Measurements from ENCODE around the gene TULP3.

Gene TULP3

GRCh38 chr12:2944401-2945047 is 53.8 kb downstream of the TULP3 start (continued):
- TF ChIP-seq ZBTB10 (tag by site-specific recombination; IDR thresholded peaks at IDR 0.05), result 0 out of 2 replicates have a peak, but pooled peaks have one; percentile 32
- no peak for TF ChIP-seq ZNF626 (tag by site-specific recombination; IDR thresholded peaks at IDR 0.05)
- no peak for TF ChIP-seq KLF10 (tag by site-specific recombination; IDR thresholded peaks at IDR 0.05)
- TF ChIP-seq ZNF23 (tag by site-specific recombination; IDR thresholded peaks at IDR 0.05; ENCODE audit: borderline replicate concordance), result no peak
- peak; percentile 25; the same call in 1 of the 2 replicates for TF ChIP-seq ZNF341 (tag by site-specific recombination; IDR thresholded peaks at IDR 0.05; ENCODE audit: low read depth)
- no peak for TF ChIP-seq ZNF610 (tag by site-specific recombination; IDR thresholded peaks at IDR 0.05; ENCODE audit: borderline replicate concordance)
- no peak for TF ChIP-seq ZNF791 (tag by site-specific recombination; IDR thresholded peaks at IDR 0.05)
- no peak for TF ChIP-seq SCRT1 (tag by site-specific recombination; IDR thresholded peaks at IDR 0.05; ENCODE audit: borderline replicate concordance)
- no peak for TF ChIP-seq ZNF404 (tag by site-specific recombination; IDR thresholded peaks at IDR 0.05)
- no peak for TF ChIP-seq PRDM1 (tag by site-specific recombination; IDR thresholded peaks at IDR 0.05)
- peak; percentile 94 for TF ChIP-seq ZNF654 (tag by site-specific recombination; IDR thresholded peaks at IDR 0.05; ENCODE audit: low read depth)
- no peak for TF ChIP-seq ZNF223 (tag by site-specific recombination; IDR thresholded peaks at IDR 0.05)
- no peak for TF ChIP-seq FEZF1 (tag by site-specific recombination; IDR thresholded peaks at IDR 0.05)
- TF ChIP-seq ZNF362 (tag by site-specific recombination; IDR thresholded peaks at IDR 0.05), result no peak
- TF ChIP-seq ZNF48 (tag by site-specific recombination; IDR thresholded peaks at IDR 0.05), result no peak
- TF ChIP-seq ZNF184 (tag by site-specific recombination; IDR thresholded peaks at IDR 0.05), result no peak

GRCh38 chr12:2949411-2949810 is 58.7 kb downstream of the TULP3 start:
- TF ChIP-seq ZNF610 (tag by site-specific recombination; IDR thresholded peaks at IDR 0.05; ENCODE audit: borderline replicate concordance) (no peak), SCRT2 (tag by site-specific recombination; IDR thresholded peaks at IDR 0.05) (peak; percentile 54), ZBTB6 (tag by site-specific recombination; IDR thresholded peaks at IDR 0.05) (no peak), ZNF580 (tag by site-specific recombination; IDR thresholded peaks at IDR 0.05) (no peak), ZNF830 (tag by site-specific recombination; IDR thresholded peaks at IDR 0.05; ENCODE audit: low read depth) (no peak), HOXC10 (CRISPR knock-in tag; IDR thresholded peaks at IDR 0.05) (no peak)
- POLR2A ChIA-PET, result interaction anchor here (0.6 to 1.1 kb wide), 3 partner anchors 9 to 25 kb away, joined by 3 to 4 read pairs (median 3); no protein-coding TSS in a partner anchor
- no peaks in the 10 kb centered on the region for H3K36me3 ChIP-seq (ENCODE audit: control insufficient read depth in 2 of 2, insufficient read depth in 1 of 2, low read length in 2 of 2)
- no peak overlapping the region for H3K4me3 ChIP-seq (ENCODE audit: low read depth, low read length)
- H3K4me1 ChIP-seq (ENCODE audit: control insufficient read depth, insufficient read depth, low read length), result no peaks in the 10 kb centered on the region
- no peak overlapping the region for H3K27ac ChIP-seq (ENCODE audit: extremely low read depth, low read depth, low read length)
- CTCF ChIA-PET, result interaction anchor here (1.1 to 1.8 kb wide), 3 partner anchors 8 to 95 kb away, joined by 3 to 6 read pairs (median 4); no protein-coding TSS in a partner anchor
- no peaks in the 10 kb centered on the region for H3K9me3 ChIP-seq (ENCODE audit: control insufficient read depth, insufficient read depth, low read depth, low read length)
